HEK293 (cell line): ENCODE measurements around the gene NUP210.

Source experiments
- BCL11A ChIP-seq: fragments of 450-650 bp; formaldehyde crosslinking; IDR thresholded peaks from 2 replicates; pipeline ENCODE4 v1.5.1; 2016; ENCODE audit warnings: low read depth, missing biosample characterization, missing genetic modification characterization
- TCF7L2 ChIP-seq: IDR thresholded peaks from 2 replicates; pipeline ENCODE4 v1.6.1; 2011; ENCODE audit warnings: low read depth, mild to moderate bottlenecking, inconsistent platforms, low read length, moderate library complexity, borderline replicate concordance
- YY1 ChIP-seq: fragments of 450-650 bp; formaldehyde crosslinking; IDR thresholded peaks from 2 replicates; pipeline ENCODE4 v1.5.1; 2018; ENCODE audit warnings: missing biosample characterization, missing genetic modification characterization
- ZNF10 ChIP-seq: fragments of 450-650 bp; formaldehyde crosslinking; IDR thresholded peaks from 2 replicates; pipeline ENCODE4 v1.5.1; 2017; ENCODE audit warnings: missing biosample characterization, missing genetic modification characterization
- ZNF146 ChIP-seq: fragments of 450-650 bp; formaldehyde crosslinking; IDR thresholded peaks from 2 replicates; pipeline ENCODE4 v1.5.1; 2016; ENCODE audit warnings: missing biosample characterization, missing genetic modification characterization
- ZNF155 ChIP-seq: fragments of 450-650 bp; formaldehyde crosslinking; IDR thresholded peaks from 2 replicates; pipeline ENCODE4 v1.5.1; 2016; ENCODE audit warnings: missing biosample characterization, missing genetic modification characterization
- TF ChIP-seq, protein P1 (sequence below): fragments of 450-650 bp; formaldehyde crosslinking; IDR thresholded peaks from 2 replicates; pipeline ENCODE4 v1.5.1; 2016; ENCODE audit warnings: missing biosample characterization, missing genetic modification characterization
- TF ChIP-seq, protein P2 (sequence below): sonication (generic); formaldehyde crosslinking; IDR thresholded peaks from 2 replicates; pipeline ENCODE4 v1.8.1; 2022; ENCODE audit warnings: mild to moderate bottlenecking, moderate library complexity, missing genetic modification reagents
- TF ChIP-seq, protein P3 (sequence below): fragments of 450-650 bp; formaldehyde crosslinking; IDR thresholded peaks from 2 replicates; pipeline ENCODE4 v1.5.1; 2016; ENCODE audit warnings: missing biosample characterization, missing genetic modification characterization

DNA sequence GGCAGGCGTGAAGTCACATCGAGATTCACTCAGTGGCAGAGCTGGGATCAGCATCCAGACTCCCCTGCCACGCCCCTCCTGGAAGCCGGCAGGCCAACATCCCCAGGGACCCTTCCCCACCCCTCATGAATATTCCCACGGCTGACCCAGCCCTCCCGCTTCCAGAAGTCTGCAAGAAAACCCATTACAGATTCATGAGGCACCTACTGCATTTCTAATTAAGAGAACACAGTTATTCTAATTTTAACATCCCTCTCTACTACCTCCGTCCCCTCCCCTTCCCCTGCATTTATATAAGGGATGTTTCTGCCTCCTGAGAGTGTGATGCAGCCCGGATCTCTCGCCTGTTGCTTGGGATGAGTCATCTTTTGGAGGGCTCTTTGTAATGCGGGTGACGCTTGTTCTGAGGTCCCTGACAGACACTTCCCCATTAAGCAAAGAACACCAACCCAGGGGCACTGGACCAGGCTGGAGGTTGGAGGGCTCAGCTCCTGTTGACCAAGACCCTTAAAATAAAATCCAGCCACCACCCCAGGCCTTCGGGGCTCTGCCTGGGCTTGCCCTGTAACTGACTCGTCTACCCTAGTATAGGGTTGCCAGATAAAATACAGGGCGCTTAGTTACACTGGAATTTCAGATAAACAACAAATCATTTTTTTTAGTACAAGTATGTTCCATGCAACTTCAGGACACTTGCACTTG lies 118.7 kb downstream of the NUP210 start:
- TF ChIP-seq ZNF10 (no peak), YY1 (tag by site-specific recombination) (no peak), ZNF146 (tag by site-specific recombination) (no peak), BCL11A (tag by site-specific recombination) (no peak), TCF7L2 (no peak), ZNF155 (no peak)
- TF ChIP-seq, protein P1, sequence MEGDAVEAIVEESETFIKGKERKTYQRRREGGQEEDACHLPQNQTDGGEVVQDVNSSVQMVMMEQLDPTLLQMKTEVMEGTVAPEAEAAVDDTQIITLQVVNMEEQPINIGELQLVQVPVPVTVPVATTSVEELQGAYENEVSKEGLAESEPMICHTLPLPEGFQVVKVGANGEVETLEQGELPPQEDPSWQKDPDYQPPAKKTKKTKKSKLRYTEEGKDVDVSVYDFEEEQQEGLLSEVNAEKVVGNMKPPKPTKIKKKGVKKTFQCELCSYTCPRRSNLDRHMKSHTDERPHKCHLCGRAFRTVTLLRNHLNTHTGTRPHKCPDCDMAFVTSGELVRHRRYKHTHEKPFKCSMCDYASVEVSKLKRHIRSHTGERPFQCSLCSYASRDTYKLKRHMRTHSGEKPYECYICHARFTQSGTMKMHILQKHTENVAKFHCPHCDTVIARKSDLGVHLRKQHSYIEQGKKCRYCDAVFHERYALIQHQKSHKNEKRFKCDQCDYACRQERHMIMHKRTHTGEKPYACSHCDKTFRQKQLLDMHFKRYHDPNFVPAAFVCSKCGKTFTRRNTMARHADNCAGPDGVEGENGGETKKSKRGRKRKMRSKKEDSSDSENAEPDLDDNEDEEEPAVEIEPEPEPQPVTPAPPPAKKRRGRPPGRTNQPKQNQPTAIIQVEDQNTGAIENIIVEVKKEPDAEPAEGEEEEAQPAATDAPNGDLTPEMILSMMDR (tag by site-specific recombination): no peak
- TF ChIP-seq, protein P2, sequence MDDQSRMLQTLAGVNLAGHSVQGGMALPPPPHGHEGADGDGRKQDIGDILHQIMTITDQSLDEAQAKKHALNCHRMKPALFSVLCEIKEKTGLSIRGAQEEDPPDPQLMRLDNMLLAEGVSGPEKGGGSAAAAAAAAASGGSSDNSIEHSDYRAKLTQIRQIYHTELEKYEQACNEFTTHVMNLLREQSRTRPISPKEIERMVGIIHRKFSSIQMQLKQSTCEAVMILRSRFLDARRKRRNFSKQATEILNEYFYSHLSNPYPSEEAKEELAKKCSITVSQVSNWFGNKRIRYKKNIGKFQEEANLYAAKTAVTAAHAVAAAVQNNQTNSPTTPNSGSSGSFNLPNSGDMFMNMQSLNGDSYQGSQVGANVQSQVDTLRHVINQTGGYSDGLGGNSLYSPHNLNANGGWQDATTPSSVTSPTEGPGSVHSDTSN (CRISPR knock-in tag): no peak
- TF ChIP-seq, protein P3, sequence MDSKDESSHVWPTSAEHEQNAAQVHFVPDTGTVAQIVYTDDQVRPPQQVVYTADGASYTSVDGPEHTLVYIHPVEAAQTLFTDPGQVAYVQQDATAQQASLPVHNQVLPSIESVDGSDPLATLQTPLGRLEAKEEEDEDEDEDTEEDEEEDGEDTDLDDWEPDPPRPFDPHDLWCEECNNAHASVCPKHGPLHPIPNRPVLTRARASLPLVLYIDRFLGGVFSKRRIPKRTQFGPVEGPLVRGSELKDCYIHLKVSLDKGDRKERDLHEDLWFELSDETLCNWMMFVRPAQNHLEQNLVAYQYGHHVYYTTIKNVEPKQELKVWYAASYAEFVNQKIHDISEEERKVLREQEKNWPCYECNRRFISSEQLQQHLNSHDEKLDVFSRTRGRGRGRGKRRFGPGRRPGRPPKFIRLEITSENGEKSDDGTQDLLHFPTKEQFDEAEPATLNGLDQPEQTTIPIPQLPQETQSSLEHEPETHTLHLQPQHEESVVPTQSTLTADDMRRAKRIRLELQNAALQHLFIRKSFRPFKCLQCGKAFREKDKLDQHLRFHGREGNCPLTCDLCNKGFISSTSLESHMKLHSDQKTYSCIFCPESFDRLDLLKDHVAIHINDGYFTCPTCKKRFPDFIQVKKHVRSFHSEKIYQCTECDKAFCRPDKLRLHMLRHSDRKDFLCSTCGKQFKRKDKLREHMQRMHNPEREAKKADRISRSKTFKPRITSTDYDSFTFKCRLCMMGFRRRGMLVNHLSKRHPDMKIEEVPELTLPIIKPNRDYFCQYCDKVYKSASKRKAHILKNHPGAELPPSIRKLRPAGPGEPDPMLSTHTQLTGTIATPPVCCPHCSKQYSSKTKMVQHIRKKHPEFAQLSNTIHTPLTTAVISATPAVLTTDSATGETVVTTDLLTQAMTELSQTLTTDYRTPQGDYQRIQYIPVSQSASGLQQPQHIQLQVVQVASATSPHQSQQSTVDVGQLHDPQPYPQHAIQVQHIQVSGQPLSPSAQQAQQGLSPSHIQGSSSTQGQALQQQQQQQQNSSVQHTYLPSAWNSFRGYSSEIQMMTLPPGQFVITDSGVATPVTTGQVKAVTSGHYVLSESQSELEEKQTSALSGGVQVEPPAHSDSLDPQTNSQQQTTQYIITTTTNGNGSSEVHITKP (tag by site-specific recombination): peak; percentile 69
